ENCODE results near the gene KLHDC8A.
"Not testable (repeated sequence)": the region's sequence is repeated elsewhere in the genome, so short reads cannot be mapped to it uniquely, and the experiment has no call there.

KLHDC8A gene

DNA sequence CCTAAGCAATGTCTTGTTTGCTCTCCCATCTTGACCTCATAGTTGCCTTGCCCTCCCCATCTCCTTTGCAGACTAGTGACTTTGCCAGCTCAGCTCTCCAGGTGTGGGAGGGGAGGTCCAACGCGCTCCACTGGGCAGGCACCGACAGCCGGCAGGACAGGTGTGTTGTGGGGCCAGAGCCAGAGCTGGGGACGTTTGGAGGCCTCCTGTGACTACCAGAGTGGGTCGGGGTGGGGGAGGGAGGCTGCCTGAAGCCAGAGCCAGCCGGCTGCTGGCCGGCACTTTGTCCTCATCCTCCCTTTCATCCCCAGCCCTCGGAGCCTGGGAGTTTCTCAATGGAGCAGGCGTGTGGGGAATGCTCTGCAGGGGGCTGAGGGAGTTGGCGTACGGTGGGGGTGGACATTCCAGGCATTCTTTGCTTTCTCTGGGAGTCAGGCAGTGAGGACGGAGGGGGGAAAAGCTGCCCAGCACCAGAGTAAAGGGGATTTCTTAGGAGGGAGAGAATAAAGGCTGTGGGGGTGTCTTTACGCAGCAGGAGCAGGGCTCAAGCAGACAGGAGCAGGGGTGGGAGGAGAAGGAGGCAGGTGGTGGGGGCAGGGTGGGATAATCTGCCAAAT lies 55.4 kb downstream of the KLHDC8A start:
- DNase-seq (ENCODE audit: low spot score), result no peak
- in situ Hi-C loops (cut with MboI; ENCODE audit: low sequenced_read_pairs, unreplicated experiment), result no loop called here
- TF ChIP-seq CTCF (IDR thresholded peaks at IDR 0.05; ENCODE audit: borderline replicate concordance, control extremely low read depth, extremely low read depth, insufficient read depth, missing control alignments), result no peak

DNA sequence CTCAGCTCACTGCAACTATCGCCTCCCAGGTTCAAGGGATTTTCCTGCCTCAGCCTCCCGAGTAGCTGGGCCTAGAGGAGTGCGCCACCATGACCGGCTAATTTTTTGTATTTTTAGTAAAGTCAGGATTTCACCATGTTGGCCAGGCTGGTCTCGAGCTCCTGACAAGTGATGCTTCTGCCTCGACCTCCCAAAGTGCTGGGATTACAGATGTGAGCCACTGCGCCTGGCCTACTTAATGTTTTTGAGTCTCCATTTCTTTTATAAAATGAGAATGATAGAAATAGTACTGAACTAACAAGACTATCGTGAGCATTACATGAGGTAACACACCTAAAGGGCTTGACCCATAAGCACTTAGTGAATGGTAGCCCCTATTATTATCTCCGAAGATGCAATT lies 56.6 kb downstream of the KLHDC8A start:
- TF ChIP-seq CTCF (IDR thresholded peaks at IDR 0.05; ENCODE audit: borderline replicate concordance, control extremely low read depth, extremely low read depth, insufficient read depth, missing control alignments), result no peak
- DNase-seq (ENCODE audit: low spot score), result no peak
- in situ Hi-C loops (cut with MboI; ENCODE audit: low sequenced_read_pairs, unreplicated experiment), result no loop called here

DNA sequence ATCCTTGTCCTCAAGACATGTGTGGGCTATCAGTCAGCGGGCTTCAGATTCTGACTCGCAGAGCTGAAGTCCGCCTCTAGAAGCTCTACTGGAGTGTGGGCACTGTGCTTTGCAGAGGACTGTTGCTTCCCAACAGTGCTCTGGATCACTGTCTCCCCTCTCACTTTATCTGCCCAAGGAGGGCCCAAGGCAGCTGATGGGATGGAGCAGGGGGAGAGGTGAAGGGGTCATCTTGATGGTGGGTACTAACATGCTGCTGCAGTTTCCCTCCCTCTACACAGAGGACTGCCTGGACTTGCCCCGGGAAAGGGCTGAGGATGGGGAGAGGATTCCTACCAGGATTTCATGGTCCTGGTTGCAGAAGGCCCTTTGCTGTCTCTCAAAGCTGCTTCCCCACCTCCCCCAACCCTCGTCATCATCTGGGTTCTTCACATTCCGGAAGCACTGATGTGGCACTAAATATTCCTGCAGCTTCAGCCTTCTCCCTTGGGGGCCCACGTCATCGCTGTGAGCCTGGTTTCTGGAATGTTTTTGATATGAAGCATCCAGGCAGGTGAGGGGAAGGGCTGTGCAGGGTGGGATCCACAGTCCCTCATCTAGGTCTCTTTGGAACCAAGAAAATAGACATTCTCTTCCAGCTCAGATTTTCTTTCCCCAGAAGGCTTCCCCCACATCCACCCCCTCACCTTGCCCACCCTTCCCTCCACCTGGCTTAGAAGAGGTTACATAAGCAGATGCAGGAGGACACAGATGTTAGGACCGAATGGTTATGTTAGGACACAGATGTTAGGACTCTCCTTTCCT lies 58.3 kb downstream of the KLHDC8A start:
- no peak for DNase-seq (ENCODE audit: low spot score)
- in situ Hi-C loops (cut with MboI; ENCODE audit: low sequenced_read_pairs, unreplicated experiment), result no loop called here
- no peak for TF ChIP-seq CTCF (IDR thresholded peaks at IDR 0.05; ENCODE audit: borderline replicate concordance, control extremely low read depth, extremely low read depth, insufficient read depth, missing control alignments)

- DNase-seq (ENCODE audit: low spot score); in situ Hi-C loops (cut with MboI; ENCODE audit: low sequenced_read_pairs, unreplicated experiment): not testable (repeated sequence)
Measured at GRCh38 chr1:205297546-205298177, 59.1 kb downstream of the KLHDC8A start.

GRCh38 chr1:205296154-205296553 lies 60.6 kb downstream of the KLHDC8A start:
- no peak for TF ChIP-seq CTCF (IDR thresholded peaks at IDR 0.05; ENCODE audit: borderline replicate concordance, control extremely low read depth, extremely low read depth, insufficient read depth, missing control alignments)
- in situ Hi-C loops (cut with MboI; ENCODE audit: low sequenced_read_pairs, unreplicated experiment), result no loop called here
- DNase-seq (ENCODE audit: low spot score), result no peak

DNA sequence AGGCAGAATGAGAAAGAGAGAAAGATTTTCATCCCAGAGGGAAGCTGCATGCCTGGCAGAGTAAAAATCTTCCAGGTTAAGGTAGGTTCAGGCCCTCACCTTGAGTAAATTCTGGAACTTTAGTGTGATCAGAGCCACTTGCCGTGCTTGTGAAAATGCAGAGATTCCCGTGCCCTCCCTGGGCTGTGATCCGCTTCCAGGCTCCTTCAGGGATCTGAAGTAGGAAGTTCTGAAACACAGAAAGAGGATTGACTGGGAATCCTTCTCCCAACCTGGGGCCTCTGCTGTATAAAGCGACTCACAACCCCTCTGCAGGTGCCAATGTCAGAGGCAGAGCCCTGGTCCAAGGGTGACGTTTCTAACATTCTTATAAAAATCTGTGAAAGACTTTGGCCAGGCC lies 61.8 kb downstream of the KLHDC8A start:
- no peak for DNase-seq (ENCODE audit: low spot score)
- in situ Hi-C loops (cut with MboI; ENCODE audit: low sequenced_read_pairs, unreplicated experiment), result no loop called here
- TF ChIP-seq CTCF (IDR thresholded peaks at IDR 0.05; ENCODE audit: borderline replicate concordance, control extremely low read depth, extremely low read depth, insufficient read depth, missing control alignments), result no peak

Data from GM13976 (cell line).